KMS-11 (cell line): ENCODE measurements around the gene CNTN5.

Experiments used
- H2AFZ ChIP-seq: fragments of 200-600 bp; sonication (generic); 2 replicates; pipeline ENCODE4 v1.6.1; 2016; ENCODE audit warnings: antibody characterized with exemption, mixed run types, low read depth
- H3K27ac ChIP-seq: fragments of 200-600 bp; sonication (generic); 2 replicates; pipeline ENCODE4 v1.6.1; 2016; ENCODE audit warnings: mild to moderate bottlenecking, mixed run types
- H3K27me3 ChIP-seq: fragments of 200-600 bp; sonication (generic); 2 replicates; pipeline ENCODE4 v1.6.1; 2017; ENCODE audit warnings: mild to moderate bottlenecking, low read depth, mixed run types, moderate library complexity; ENCODE audit not compliant: insufficient read depth
- H3K36me3 ChIP-seq: fragments of 200-600 bp; sonication (generic); 2 replicates; pipeline ENCODE4 v1.6.1; 2017; ENCODE audit warnings: mild to moderate bottlenecking, mixed run types; ENCODE audit not compliant: insufficient read depth
- H3K4me1 ChIP-seq: fragments of 200-600 bp; sonication (generic); 2 replicates; pipeline ENCODE4 v1.6.1; 2016; ENCODE audit warnings: mild to moderate bottlenecking, low read depth, mixed run types; ENCODE audit not compliant: poor library complexity, severe bottlenecking
- H3K4me2 ChIP-seq: fragments of 200-600 bp; sonication (generic); 2 replicates; pipeline ENCODE4 v1.7.0; 2016; ENCODE audit warnings: mild to moderate bottlenecking, mixed run types
- H3K4me3 ChIP-seq: fragments of 200-600 bp; sonication (generic); IDR thresholded peaks from 2 replicates; pipeline ENCODE4 v1.6.1; 2017; ENCODE audit warnings: low read depth, low read length, mixed read lengths; ENCODE audit not compliant: insufficient read depth
- H3K79me2 ChIP-seq: fragments of 200-600 bp; sonication (generic); 2 replicates; pipeline ENCODE4 v1.6.1; 2016; ENCODE audit warnings: low read depth, mixed run types; ENCODE audit not compliant: insufficient read depth
- H3K9ac ChIP-seq: fragments of 200-600 bp; sonication (generic); 2 replicates; pipeline ENCODE4 v1.6.1; 2016; ENCODE audit warnings: mild to moderate bottlenecking, mixed run types
- H4K20me1 ChIP-seq: fragments of 200-600 bp; sonication (generic); 2 replicates; pipeline ENCODE4 v1.6.1; 2016; ENCODE audit warnings: mild to moderate bottlenecking, mixed run types; ENCODE audit not compliant: insufficient read depth
- TF ChIP-seq, protein P1 (sequence below): fragments of 200-600 bp; sonication (generic); conservative IDR thresholded peaks from 2 replicates; pipeline ENCODE4 v1.6.1; 2017; ENCODE audit warnings: low read depth, mild to moderate bottlenecking, antibody characterized with exemption, low read length, moderate library complexity, mixed read lengths

Gene CNTN5

DNA sequence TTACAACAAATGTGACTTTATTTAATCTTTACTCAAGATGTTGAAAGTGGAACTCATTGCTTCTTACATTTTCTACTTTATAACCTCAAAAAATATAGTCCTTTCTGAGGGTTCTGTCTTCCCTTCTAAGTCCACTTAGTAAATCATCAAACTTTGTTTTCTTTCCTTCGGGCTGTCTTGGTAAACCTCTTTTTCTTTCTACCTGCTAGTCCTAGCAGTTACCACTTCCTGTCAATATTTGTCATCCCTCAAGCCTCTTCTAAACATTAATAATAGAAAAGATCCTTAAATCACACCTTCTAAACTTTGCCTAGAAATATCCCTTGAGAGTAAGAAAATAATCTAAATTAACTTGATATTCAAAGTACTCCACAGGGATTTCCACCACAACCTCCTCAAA is 580.4 kb downstream of the CNTN5 start:
- no peaks in the 10 kb centered on the region for H4K20me1 ChIP-seq
- H3K27me3 ChIP-seq = no peaks in the 10 kb centered on the region
- H3K4me2 ChIP-seq = no peak overlapping the region
- H3K27ac ChIP-seq = no peak overlapping the region
- no peak overlapping the region for H3K9ac ChIP-seq
- no peaks in the 10 kb centered on the region for H3K79me2 ChIP-seq
- TF ChIP-seq, protein P1, sequence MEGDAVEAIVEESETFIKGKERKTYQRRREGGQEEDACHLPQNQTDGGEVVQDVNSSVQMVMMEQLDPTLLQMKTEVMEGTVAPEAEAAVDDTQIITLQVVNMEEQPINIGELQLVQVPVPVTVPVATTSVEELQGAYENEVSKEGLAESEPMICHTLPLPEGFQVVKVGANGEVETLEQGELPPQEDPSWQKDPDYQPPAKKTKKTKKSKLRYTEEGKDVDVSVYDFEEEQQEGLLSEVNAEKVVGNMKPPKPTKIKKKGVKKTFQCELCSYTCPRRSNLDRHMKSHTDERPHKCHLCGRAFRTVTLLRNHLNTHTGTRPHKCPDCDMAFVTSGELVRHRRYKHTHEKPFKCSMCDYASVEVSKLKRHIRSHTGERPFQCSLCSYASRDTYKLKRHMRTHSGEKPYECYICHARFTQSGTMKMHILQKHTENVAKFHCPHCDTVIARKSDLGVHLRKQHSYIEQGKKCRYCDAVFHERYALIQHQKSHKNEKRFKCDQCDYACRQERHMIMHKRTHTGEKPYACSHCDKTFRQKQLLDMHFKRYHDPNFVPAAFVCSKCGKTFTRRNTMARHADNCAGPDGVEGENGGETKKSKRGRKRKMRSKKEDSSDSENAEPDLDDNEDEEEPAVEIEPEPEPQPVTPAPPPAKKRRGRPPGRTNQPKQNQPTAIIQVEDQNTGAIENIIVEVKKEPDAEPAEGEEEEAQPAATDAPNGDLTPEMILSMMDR = no peak
- no peaks in the 10 kb centered on the region for H3K36me3 ChIP-seq
- no peaks in the 10 kb centered on the region for H3K4me1 ChIP-seq
- H2AFZ ChIP-seq = no peak overlapping the region
- H3K4me3 ChIP-seq = no peak overlapping the region

- H3K9ac ChIP-seq = no peak overlapping the region
- H2AFZ ChIP-seq = no peak overlapping the region
- H3K27me3 ChIP-seq = no peaks in the 10 kb centered on the region
- no peak overlapping the region for H3K4me3 ChIP-seq
- TF ChIP-seq, protein P1 = no peak
- no peaks in the 10 kb centered on the region for H3K36me3 ChIP-seq
- no peaks in the 10 kb centered on the region for H3K4me1 ChIP-seq
- no peaks in the 10 kb centered on the region for H3K79me2 ChIP-seq
- no peaks in the 10 kb centered on the region for H4K20me1 ChIP-seq
- H3K27ac ChIP-seq = no peak overlapping the region
- no peak overlapping the region for H3K4me2 ChIP-seq
Observed at GRCh38 chr11:99614352-99614751, 593.6 kb downstream of the CNTN5 start.

GRCh38 chr11:99630629-99631028 is 609.9 kb downstream of the CNTN5 start:
- no peak overlapping the region for H2AFZ ChIP-seq
- no peaks in the 10 kb centered on the region for H3K27me3 ChIP-seq

GRCh38 chr11:99631618-99632017 is 610.9 kb downstream of the CNTN5 start:
- H3K4me3 ChIP-seq = no peak overlapping the region
- no peak overlapping the region for H3K9ac ChIP-seq
- H2AFZ ChIP-seq = no peak overlapping the region
- TF ChIP-seq, protein P1 = no peak
- no peaks in the 10 kb centered on the region for H4K20me1 ChIP-seq
- no peaks in the 10 kb centered on the region for H3K36me3 ChIP-seq
- no peaks in the 10 kb centered on the region for H3K79me2 ChIP-seq
- peak overlapping the region; percentile 36 for H3K4me2 ChIP-seq
- H3K4me1 ChIP-seq = peaks cover 25% of the 10 kb centered on the region
- no peaks in the 10 kb centered on the region for H3K27me3 ChIP-seq
- no peak overlapping the region for H3K27ac ChIP-seq

More at GRCh38 chr11:99630629-99631028, 609.9 kb downstream of the CNTN5 start:
- Histone ChIP-seq H3K79me2 (no peaks in the 10 kb centered on the region), H3K4me2 (peak overlapping the region; percentile 36; the same call in 1 of the 2 replicates), H3K27ac (no peak overlapping the region), H3K9ac (no peak overlapping the region), H4K20me1 (no peaks in the 10 kb centered on the region), H3K4me3 (no peak overlapping the region), H3K4me1 (peaks cover 25% of the 10 kb centered on the region), H3K36me3 (no peaks in the 10 kb centered on the region)
- TF ChIP-seq, protein P1 = no peak
